ENCODE data around the gene CYP24A1. TPM values are rescaled to one million over a fixed set of nuclear protein-coding genes. Genes with fewer than 3 reads are reported as not detected.

The CYP24A1 gene
- total RNA-seq, 1 experiment from 2014 or later, result 0.20 TPM

- DNase-seq (ENCODE audit: extremely low read depth, low read depth), result no peak
These were observed 14.8 kb downstream of the CYP24A1 start for GRCh38 chr20:54158856-54159418.

- no peak for DNase-seq (ENCODE audit: extremely low read depth, low read depth)
These were observed 15.6 kb downstream of the CYP24A1 start for GRCh38 chr20:54158226-54158625.

- DNase-seq (ENCODE audit: extremely low read depth, low read depth), result no peak
These were observed 16.6 kb downstream of the CYP24A1 start for GRCh38 chr20:54156981-54157835.

- DNase-seq (ENCODE audit: extremely low read depth, low read depth), result no peak
These were observed 17.3 kb downstream of the CYP24A1 start for GRCh38 chr20:54156522-54156921.

GRCh38 chr20:54155736-54156317, 18.0 kb downstream of the CYP24A1 start:
- DNase-seq (ENCODE audit: extremely low read depth, low read depth), result no peak

GRCh38 chr20:54154439-54154838, 19.3 kb downstream of the CYP24A1 start:
- no peak for DNase-seq (ENCODE audit: extremely low read depth, low read depth)

- no peak for DNase-seq (ENCODE audit: extremely low read depth, low read depth)
These were observed 19.9 kb downstream of the CYP24A1 start for GRCh38 chr20:54153847-54154246.

- DNase-seq (ENCODE audit: extremely low read depth, low read depth), result no peak
These were observed 20.8 kb downstream of the CYP24A1 start for GRCh38 chr20:54153041-54153327.

- DNase-seq (ENCODE audit: extremely low read depth, low read depth), result no peak
These were observed 21.4 kb downstream of the CYP24A1 start for GRCh38 chr20:54152227-54153040.

GRCh38 chr20:54151511-54152226, 22.1 kb downstream of the CYP24A1 start:
- DNase-seq (ENCODE audit: extremely low read depth, low read depth), result no peak

- DNase-seq (ENCODE audit: extremely low read depth, low read depth), result no peak
These were observed 22.7 kb downstream of the CYP24A1 start for GRCh38 chr20:54151075-54151439.

GRCh38 chr20:54149765-54150264, 24.0 kb downstream of the CYP24A1 start:
- DNase-seq (ENCODE audit: extremely low read depth, low read depth), result no peak

GRCh38 chr20:54148947-54149764, 24.6 kb downstream of the CYP24A1 start:
- DNase-seq (ENCODE audit: extremely low read depth, low read depth), result no peak

GRCh38 chr20:54146672-54147071, 27.1 kb downstream of the CYP24A1 start:
- DNase-seq (ENCODE audit: extremely low read depth, low read depth), result no peak

GRCh38 chr20:54144847-54145414, 28.9 kb downstream of the CYP24A1 start:
- no peak for DNase-seq (ENCODE audit: extremely low read depth, low read depth)

- DNase-seq (ENCODE audit: extremely low read depth, low read depth), result no peak
These were observed 32.7 kb downstream of the CYP24A1 start for GRCh38 chr20:54140927-54141566.

GRCh38 chr20:54140486-54140885, 33.3 kb downstream of the CYP24A1 start:
- DNase-seq (ENCODE audit: extremely low read depth, low read depth), result no peak

- no peak for DNase-seq (ENCODE audit: extremely low read depth, low read depth)
These were observed 33.7 kb downstream of the CYP24A1 start for GRCh38 chr20:54140067-54140466.

GRCh38 chr20:54139188-54139587, 34.6 kb downstream of the CYP24A1 start:
- DNase-seq (ENCODE audit: extremely low read depth, low read depth), result no peak
